ENCODE measurements around the gene SOD1.

The SOD1 gene

DNA sequence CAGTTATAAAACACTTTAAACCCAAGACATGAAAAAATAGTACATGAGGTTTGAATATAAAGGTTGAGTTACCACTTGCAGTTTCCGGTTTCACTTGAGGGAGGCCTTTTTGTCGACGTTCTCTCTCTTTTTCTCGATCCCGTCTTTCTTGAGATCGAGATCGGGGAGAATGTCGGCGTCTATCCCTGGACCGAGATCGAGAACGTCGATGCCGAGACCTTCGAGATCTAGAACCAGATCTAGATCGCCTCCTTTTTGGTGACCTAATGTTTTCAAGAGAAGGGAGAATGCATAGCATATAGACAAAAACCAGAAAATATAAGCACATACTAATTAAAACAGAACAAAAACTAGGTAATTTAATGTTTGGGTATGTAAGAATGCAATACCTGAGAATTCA is 33.7 kb downstream of the SOD1 start:
- Histone ChIP-seq H3K4me3 (ENCODE audit: low read depth, low read length, poor library complexity, severe bottlenecking) (no peak overlapping the region), H3K79me2 (ENCODE audit: insufficient read depth, low read length) (no peaks in the 10 kb centered on the region), H3K4me1 (ENCODE audit: insufficient read depth, low read length, severe bottlenecking) (no peaks in the 10 kb centered on the region), H3K9me2 (ENCODE audit: low read depth, low read length) (no peaks in the 10 kb centered on the region), H3K9me3 (ENCODE audit: low read length) (no peaks in the 10 kb centered on the region), H4K20me1 (ENCODE audit: insufficient read depth, low read length) (no peaks in the 10 kb centered on the region), H3K27ac (ENCODE audit: low read depth, low read length, poor library complexity, severe bottlenecking) (no peak overlapping the region), H3F3A (ENCODE audit: insufficient read depth, low read length) (no peaks in the 10 kb centered on the region), H3K4me2 (ENCODE audit: low read length) (no peak overlapping the region), H3K36me3 (ENCODE audit: insufficient read depth, low read length) (peaks cover 96% of the 10 kb centered on the region), H3K9ac (ENCODE audit: low read length) (no peak overlapping the region), H3K27me3 (ENCODE audit: insufficient read depth, low read length) (no peaks in the 10 kb centered on the region), H2AFZ (ENCODE audit: low read length) (no peak overlapping the region)
- TF ChIP-seq EZH2 (IDR thresholded peaks at IDR 0.05; ENCODE audit: borderline replicate concordance, low read length) (no peak), CTCF (IDR thresholded peaks at IDR 0.05; ENCODE audit: low read length) (no peak)

GRCh38 chr21:31696424-31696823 is 36.9 kb downstream of the SOD1 start:
- H3K79me2 ChIP-seq (ENCODE audit: insufficient read depth, low read length) = no peaks in the 10 kb centered on the region
- H3K4me2 ChIP-seq (ENCODE audit: low read length) = no peak overlapping the region
- H4K20me1 ChIP-seq (ENCODE audit: insufficient read depth, low read length) = no peaks in the 10 kb centered on the region
- no peaks in the 10 kb centered on the region for H3K9me2 ChIP-seq (ENCODE audit: low read depth, low read length)
- H3K9me3 ChIP-seq (ENCODE audit: low read length) = no peaks in the 10 kb centered on the region
- H3K9ac ChIP-seq (ENCODE audit: low read length) = no peak overlapping the region
- H3F3A ChIP-seq (ENCODE audit: insufficient read depth, low read length) = no peaks in the 10 kb centered on the region
- H2AFZ ChIP-seq (ENCODE audit: low read length) = no peak overlapping the region
- H3K4me3 ChIP-seq (ENCODE audit: low read depth, low read length, poor library complexity, severe bottlenecking) = no peak overlapping the region
- no peaks in the 10 kb centered on the region for H3K4me1 ChIP-seq (ENCODE audit: insufficient read depth, low read length, severe bottlenecking)
- H3K36me3 ChIP-seq (ENCODE audit: insufficient read depth, low read length) = peaks cover 96% of the 10 kb centered on the region
- no peaks in the 10 kb centered on the region for H3K27me3 ChIP-seq (ENCODE audit: insufficient read depth, low read length)
- no peak for TF ChIP-seq EZH2 (IDR thresholded peaks at IDR 0.05; ENCODE audit: borderline replicate concordance, low read length)
- no peak for TF ChIP-seq CTCF (IDR thresholded peaks at IDR 0.05; ENCODE audit: low read length)
- H3K27ac ChIP-seq (ENCODE audit: low read depth, low read length, poor library complexity, severe bottlenecking) = no peak overlapping the region

- H3K79me2 ChIP-seq (ENCODE audit: insufficient read depth, low read length) = peaks cover 7% of the 10 kb centered on the region; the same call in 1 of the 2 replicates
- TF ChIP-seq CTCF (IDR thresholded peaks at IDR 0.05; ENCODE audit: low read length) (no peak), EZH2 (IDR thresholded peaks at IDR 0.05; ENCODE audit: borderline replicate concordance, low read length) (no peak)
- H3K27me3 ChIP-seq (ENCODE audit: insufficient read depth, low read length) = no peaks in the 10 kb centered on the region
- no peaks in the 10 kb centered on the region for H4K20me1 ChIP-seq (ENCODE audit: insufficient read depth, low read length)
- H3K4me3 ChIP-seq (ENCODE audit: low read depth, low read length, poor library complexity, severe bottlenecking) = no peak overlapping the region
- H2AFZ ChIP-seq (ENCODE audit: low read length) = no peak overlapping the region
- no peaks in the 10 kb centered on the region for H3K9me2 ChIP-seq (ENCODE audit: low read depth, low read length)
- H3K4me2 ChIP-seq (ENCODE audit: low read length) = no peak overlapping the region
- H3K27ac ChIP-seq (ENCODE audit: low read depth, low read length, poor library complexity, severe bottlenecking) = no peak overlapping the region
- no peaks in the 10 kb centered on the region for H3F3A ChIP-seq (ENCODE audit: insufficient read depth, low read length)
- H3K4me1 ChIP-seq (ENCODE audit: insufficient read depth, low read length, severe bottlenecking) = no peaks in the 10 kb centered on the region
- H3K9ac ChIP-seq (ENCODE audit: low read length) = no peak overlapping the region
- no peaks in the 10 kb centered on the region for H3K9me3 ChIP-seq (ENCODE audit: low read length)
- peaks cover 96% of the 10 kb centered on the region for H3K36me3 ChIP-seq (ENCODE audit: insufficient read depth, low read length)
These were observed 39.0 kb downstream of the SOD1 start for GRCh38 chr21:31698461-31698860.

Measured in OCI-LY1 (cell line).